ENCODE measurements around the gene FTO. TPM values are rescaled to one million over a fixed set of nuclear protein-coding genes. Genes with fewer than 3 reads are reported as not detected.

FTO gene
- total and polyA plus RNA-seq, 7 experiments from 2014 or later = 47.2 to 104 (median 58.3) TPM

- H3K4me3 Mint-ChIP-seq = no peak overlapping the region
- H3K27me3 Mint-ChIP-seq = no peaks in the 10 kb centered on the region
- peaks cover 0 to 41% (median 23%) of the 10 kb centered on the region in 7 donors for H3K4me1 Mint-ChIP-seq
- ATAC-seq (no peak), DNase-seq (no peak)
- H3K4me3 ChIP-seq (ENCODE audit: low read length) = no peak overlapping the region
- peaks cover 0 to 13% (median 2%) of the 10 kb centered on the region in 5 donors for H3K36me3 Mint-ChIP-seq
- H3K4me1 ChIP-seq (ENCODE audit: control insufficient read depth in 2 of 2, insufficient read depth in 2 of 2, low read length in 2 of 2) = no peaks in the 10 kb centered on the region
- CTCF ChIA-PET = interaction anchor here (0.6 kb wide), 1 partner anchor 70 kb away, joined by 3 read pairs; no protein-coding TSS in a partner anchor
- peaks cover 0 to 3% (median 0%) of the 10 kb centered on the region in 11 donors for H3K9me3 Mint-ChIP-seq
- no peak overlapping the region for H3K27ac Mint-ChIP-seq
- H3K27me3 ChIP-seq (ENCODE audit: control insufficient read depth in 2 of 2, insufficient read depth in 2 of 2, low read length in 2 of 2) = no peaks in the 10 kb centered on the region
- H3K9me3 ChIP-seq (ENCODE audit: control insufficient read depth in 2 of 3, low read length in 3 of 3) = no peaks in the 10 kb centered on the region
- H3K27ac ChIP-seq (ENCODE audit: low read depth, low read length) = no peak overlapping the region
- H3K36me3 ChIP-seq (ENCODE audit: control insufficient read depth in 2 of 3, insufficient read depth in 3 of 3, low read length in 3 of 3) = no peaks in the 10 kb centered on the region
- intact Hi-C loops (cut with micrococcal nuclease) = no loop called here
- POLR2A ChIA-PET = no interaction called here
These were observed 49.5 kb downstream of the FTO start for GRCh38 chr16:53753431-53753830.

- no peak for ATAC-seq
- H3K9me3 Mint-ChIP-seq = peaks cover 0 to 9% (median 0%) of the 10 kb centered on the region in 11 donors
- H3K4me3 Mint-ChIP-seq = no peak overlapping the region
- no peak for DNase-seq
- ChIA-PET CTCF (no interaction called here), POLR2A (interaction anchor here (0.6 kb wide), 1 partner anchor 255 kb away, joined by 3 read pairs; no protein-coding TSS in a partner anchor)
- H3K27ac Mint-ChIP-seq = no peak overlapping the region
- no peak overlapping the region for H3K27ac ChIP-seq (ENCODE audit: low read depth, low read length)
- no peaks in the 10 kb centered on the region for H3K36me3 ChIP-seq (ENCODE audit: control insufficient read depth in 2 of 3, insufficient read depth in 3 of 3, low read length in 3 of 3)
- no peaks in the 10 kb centered on the region for H3K27me3 Mint-ChIP-seq
- intact Hi-C loops (cut with micrococcal nuclease) = no loop called here
- H3K4me1 ChIP-seq (ENCODE audit: control insufficient read depth in 2 of 2, insufficient read depth in 2 of 2, low read length in 2 of 2) = no peaks in the 10 kb centered on the region
- no peaks in the 10 kb centered on the region for H3K27me3 ChIP-seq (ENCODE audit: control insufficient read depth in 2 of 2, insufficient read depth in 2 of 2, low read length in 2 of 2)
- peaks cover 0 to 54% (median 31%) of the 10 kb centered on the region in 7 donors for H3K4me1 Mint-ChIP-seq
- H3K9me3 ChIP-seq (ENCODE audit: control insufficient read depth in 2 of 3, low read length in 3 of 3) = no peaks in the 10 kb centered on the region
- no peak overlapping the region for H3K4me3 ChIP-seq (ENCODE audit: low read length)
- H3K36me3 Mint-ChIP-seq = peaks cover 0 to 17% (median 14%) of the 10 kb centered on the region in 5 donors
These were observed 51.3 kb downstream of the FTO start for GRCh38 chr16:53755026-53755910.

- ChIA-PET CTCF (no interaction called here), POLR2A (no interaction called here)
- intact Hi-C loops (cut with micrococcal nuclease) = no loop called here
- Mint-ChIP-seq H3K4me1 (peaks cover 0 to 58% (median 35%) of the 10 kb centered on the region in 7 donors), H3K9me3 (peaks cover 0 to 9% (median 0%) of the 10 kb centered on the region in 11 donors), H3K36me3 (peaks cover 0 to 17% (median 14%) of the 10 kb centered on the region in 5 donors), H3K27ac (no peak overlapping the region), H3K27me3 (no peaks in the 10 kb centered on the region), H3K4me3 (no peak overlapping the region)
- no peak overlapping the region for H3K27ac ChIP-seq (ENCODE audit: low read depth, low read length)
- no peaks in the 10 kb centered on the region for H3K9me3 ChIP-seq (ENCODE audit: control insufficient read depth in 2 of 3, low read length in 3 of 3)
- DNase-seq = no peak
- ATAC-seq = no peak
- H3K4me3 ChIP-seq (ENCODE audit: low read length) = no peak overlapping the region
- H3K4me1 ChIP-seq (ENCODE audit: control insufficient read depth in 2 of 2, insufficient read depth in 2 of 2, low read length in 2 of 2) = no peaks in the 10 kb centered on the region
- H3K27me3 ChIP-seq (ENCODE audit: control insufficient read depth in 2 of 2, insufficient read depth in 2 of 2, low read length in 2 of 2) = no peaks in the 10 kb centered on the region
- no peaks in the 10 kb centered on the region for H3K36me3 ChIP-seq (ENCODE audit: control insufficient read depth in 2 of 3, insufficient read depth in 3 of 3, low read length in 3 of 3)
These were observed 52.5 kb downstream of the FTO start for GRCh38 chr16:53756275-53756996.

GRCh38 chr16:53757971-53758609, 54.1 kb downstream of the FTO start:
- Mint-ChIP-seq H3K27me3 (no peaks in the 10 kb centered on the region), H3K4me3 (no peak overlapping the region), H3K27ac (no peak overlapping the region), H3K4me1 (peaks cover 3 to 62% (median 34%) of the 10 kb centered on the region in 7 donors), H3K36me3 (peaks cover 0 to 17% (median 14%) of the 10 kb centered on the region in 5 donors), H3K9me3 (peaks cover 0 to 9% (median 0%) of the 10 kb centered on the region in 11 donors)
- intact Hi-C loops (cut with micrococcal nuclease) = no loop called here
- H3K9me3 ChIP-seq (ENCODE audit: control insufficient read depth in 2 of 3, low read length in 3 of 3) = no peaks in the 10 kb centered on the region
- H3K4me3 ChIP-seq (ENCODE audit: low read length) = no peak overlapping the region
- ChIA-PET POLR2A (no interaction called here), CTCF (no interaction called here)
- no peak overlapping the region for H3K27ac ChIP-seq (ENCODE audit: low read depth, low read length)
- no peaks in the 10 kb centered on the region for H3K4me1 ChIP-seq (ENCODE audit: control insufficient read depth in 2 of 2, insufficient read depth in 2 of 2, low read length in 2 of 2)
- H3K36me3 ChIP-seq (ENCODE audit: control insufficient read depth in 2 of 3, insufficient read depth in 3 of 3, low read length in 3 of 3) = no peaks in the 10 kb centered on the region
- no peaks in the 10 kb centered on the region for H3K27me3 ChIP-seq (ENCODE audit: control insufficient read depth in 2 of 2, insufficient read depth in 2 of 2, low read length in 2 of 2)
- ATAC-seq (no peak), DNase-seq (no peak)

GRCh38 chr16:53761962-53762703, 58.2 kb downstream of the FTO start:
- ATAC-seq (no peak), DNase-seq (no peak)
- no peak overlapping the region for H3K27ac ChIP-seq (ENCODE audit: low read depth, low read length)
- no peaks in the 10 kb centered on the region for H3K27me3 Mint-ChIP-seq
- H3K4me3 Mint-ChIP-seq = no peak overlapping the region
- peaks cover 0 to 9% (median 0%) of the 10 kb centered on the region in 11 donors for H3K9me3 Mint-ChIP-seq
- intact Hi-C loops (cut with micrococcal nuclease) = no loop called here
- peaks cover 5 to 51% (median 37%) of the 10 kb centered on the region in 7 donors for H3K4me1 Mint-ChIP-seq
- POLR2A ChIA-PET = no interaction called here
- H3K9me3 ChIP-seq (ENCODE audit: control insufficient read depth in 2 of 3, low read length in 3 of 3) = no peaks in the 10 kb centered on the region
- peak overlapping the region in 1 of 9 donors; percentile 0 for H3K27ac Mint-ChIP-seq
- H3K36me3 Mint-ChIP-seq = peaks cover 0 to 16% (median 14%) of the 10 kb centered on the region in 5 donors
- CTCF ChIA-PET = no interaction called here
- no peaks in the 10 kb centered on the region for H3K4me1 ChIP-seq (ENCODE audit: control insufficient read depth in 2 of 2, insufficient read depth in 2 of 2, low read length in 2 of 2)
- no peak overlapping the region for H3K4me3 ChIP-seq (ENCODE audit: low read length)
- H3K36me3 ChIP-seq (ENCODE audit: control insufficient read depth in 2 of 3, insufficient read depth in 3 of 3, low read length in 3 of 3) = no peaks in the 10 kb centered on the region
- no peaks in the 10 kb centered on the region for H3K27me3 ChIP-seq (ENCODE audit: control insufficient read depth in 2 of 2, insufficient read depth in 2 of 2, low read length in 2 of 2)

- no peaks in the 10 kb centered on the region for H3K4me1 ChIP-seq (ENCODE audit: control insufficient read depth in 2 of 2, insufficient read depth in 2 of 2, low read length in 2 of 2)
- Mint-ChIP-seq H3K36me3 (peaks cover 0 to 3% (median 0%) of the 10 kb centered on the region in 5 donors), H3K27ac (no peak overlapping the region), H3K4me3 (no peak overlapping the region), H3K9me3 (no peaks in the 10 kb centered on the region), H3K4me1 (peaks cover 9 to 40% (median 22%) of the 10 kb centered on the region in 7 donors), H3K27me3 (no peaks in the 10 kb centered on the region)
- ChIA-PET POLR2A (no interaction called here), CTCF (no interaction called here)
- H3K27me3 ChIP-seq (ENCODE audit: control insufficient read depth in 2 of 2, insufficient read depth in 2 of 2, low read length in 2 of 2) = no peaks in the 10 kb centered on the region
- ATAC-seq = no peak
- no peak for DNase-seq
- H3K36me3 ChIP-seq (ENCODE audit: control insufficient read depth in 2 of 3, insufficient read depth in 3 of 3, low read length in 3 of 3) = no peaks in the 10 kb centered on the region
- intact Hi-C loops (cut with micrococcal nuclease) = no loop called here
- no peak overlapping the region for H3K4me3 ChIP-seq (ENCODE audit: low read length)
- H3K27ac ChIP-seq (ENCODE audit: low read depth, low read length) = no peak overlapping the region
- H3K9me3 ChIP-seq (ENCODE audit: control insufficient read depth in 2 of 3, low read length in 3 of 3) = no peaks in the 10 kb centered on the region
These were observed 62.5 kb downstream of the FTO start for GRCh38 chr16:53766304-53767016.

All from naive thymus-derived CD4-positive, alpha-beta T cell (primary cell).